ENCODE results near the gene PRPF6. TPM values are rescaled to one million over a fixed set of nuclear protein-coding genes. Genes with fewer than 3 reads are reported as not detected.

PRPF6 gene
- total and polyA plus RNA-seq, 2 of the 13 experiments (the other 11 are each of a cell fraction or from before 2014, with no cell fraction given), result 63.7 to 101 TPM

- peak; percentile 79 for TF ChIP-seq PAXIP1 (CRISPR knock-in tag; conservative IDR thresholded peaks at IDR 0.05)
- TF ChIP-seq MEIS1 (CRISPR knock-in tag; IDR thresholded peaks at IDR 0.05; ENCODE audit: borderline replicate concordance), result no peak; the same call in 1 of the 2 replicates
- peak; percentile 52; the same call in 1 of the 2 replicates for TF ChIP-seq SNAPC4 (CRISPR knock-in tag; IDR thresholded peaks at IDR 0.05)
- TF ChIP-seq ZBTB44 (CRISPR knock-in tag; IDR thresholded peaks at IDR 0.05), result no peak
- TF ChIP-seq ZNF446 (CRISPR knock-in tag; IDR thresholded peaks at IDR 0.05), result peak; percentile 60; the same call in 1 of the 2 replicates
- TF ChIP-seq AGO1 (IDR thresholded peaks at IDR 0.05; ENCODE audit: low read depth, low read length, poor library complexity, severe bottlenecking), result peak; percentile 94
- TF ChIP-seq KDM5B (CRISPR knock-in tag; IDR thresholded peaks at IDR 0.05; ENCODE audit: borderline replicate concordance), result peak; percentile 64
- no peak for TF ChIP-seq ZNF639 (CRISPR knock-in tag; conservative IDR thresholded peaks at IDR 0.05)
- TF ChIP-seq NR3C1 (CRISPR knock-in tag; IDR thresholded peaks at IDR 0.05), result no peak
- no peak for TF ChIP-seq NBN (conservative IDR thresholded peaks at IDR 0.05)
- no peak for TF ChIP-seq SETDB1 (CRISPR knock-in tag; IDR thresholded peaks at IDR 0.05; ENCODE audit: borderline replicate concordance)
- peak; percentile 12; the same call in 1 of the 2 replicates for TF ChIP-seq ZNF777 (CRISPR knock-in tag; IDR thresholded peaks at IDR 0.05)
- peak; percentile 75; the same call in 1 of the 2 replicates for TF ChIP-seq HDAC2 (CRISPR knock-in tag; IDR thresholded peaks at IDR 0.05)
- no peak; the same call in none of the 2 replicates for TF ChIP-seq SP5 (CRISPR knock-in tag; IDR thresholded peaks at IDR 0.05; ENCODE audit: borderline replicate concordance, low read depth)
- 0 out of 2 replicates have a peak, but pooled peaks have one; percentile 63 for TF ChIP-seq NFKB2 (CRISPR knock-in tag; IDR thresholded peaks at IDR 0.05; ENCODE audit: borderline replicate concordance)
Observed at GRCh38 chr20:64065062-64065973, 84.4 kb downstream of the PRPF6 start (continued).

All from HepG2 (cell line).